ENCODE results near the gene MTHFD1.

MTHFD1 gene

DNA sequence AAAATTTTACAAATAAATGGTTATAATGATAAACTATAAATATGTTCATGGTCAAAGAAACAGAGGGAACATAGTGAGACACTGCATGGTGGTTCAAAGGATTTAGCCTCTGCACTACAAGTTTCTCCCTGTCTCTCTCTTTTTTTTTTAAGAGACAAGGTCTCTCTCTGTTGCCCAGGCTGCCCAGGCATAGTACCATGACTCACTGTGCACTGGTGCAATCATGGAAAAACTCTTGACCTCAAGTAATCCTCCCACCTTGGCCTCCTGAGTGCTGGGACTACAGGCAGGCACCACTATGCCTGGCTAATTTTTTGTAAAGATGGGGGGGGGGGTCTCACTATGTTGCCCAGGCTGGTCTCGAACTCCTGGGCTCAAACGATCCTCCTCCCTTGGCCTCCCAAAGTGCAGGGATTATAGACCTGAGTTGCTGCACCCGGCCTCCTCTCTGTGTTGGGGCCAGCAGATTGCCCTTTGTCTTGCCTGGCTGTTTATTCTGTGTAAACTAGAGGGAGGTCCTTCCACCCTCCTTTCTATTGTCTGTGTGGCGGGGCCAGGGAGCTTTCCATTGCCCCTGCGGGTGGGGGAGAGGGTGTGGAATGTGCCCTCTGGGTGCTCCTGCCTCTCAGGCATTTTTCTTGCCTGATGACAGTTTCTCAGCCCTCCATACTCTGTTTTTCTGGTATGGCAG, 22.1 kb downstream of the MTHFD1 start:
- no peak overlapping the region for H3K4me3 ChIP-seq (replicated peaks; ENCODE audit: low read depth, low read length)
- no peak for DNase-seq (ENCODE audit: extremely low read depth, insufficient read length)
- no peaks in the 10 kb centered on the region for H3K27me3 ChIP-seq (replicated peaks; ENCODE audit: control insufficient read depth, insufficient read depth, low read length)
- peaks cover 5% of the 10 kb centered on the region for H3K36me3 ChIP-seq (ENCODE audit: control insufficient read depth, insufficient read depth, low read length)
- TF ChIP-seq, protein P1, sequence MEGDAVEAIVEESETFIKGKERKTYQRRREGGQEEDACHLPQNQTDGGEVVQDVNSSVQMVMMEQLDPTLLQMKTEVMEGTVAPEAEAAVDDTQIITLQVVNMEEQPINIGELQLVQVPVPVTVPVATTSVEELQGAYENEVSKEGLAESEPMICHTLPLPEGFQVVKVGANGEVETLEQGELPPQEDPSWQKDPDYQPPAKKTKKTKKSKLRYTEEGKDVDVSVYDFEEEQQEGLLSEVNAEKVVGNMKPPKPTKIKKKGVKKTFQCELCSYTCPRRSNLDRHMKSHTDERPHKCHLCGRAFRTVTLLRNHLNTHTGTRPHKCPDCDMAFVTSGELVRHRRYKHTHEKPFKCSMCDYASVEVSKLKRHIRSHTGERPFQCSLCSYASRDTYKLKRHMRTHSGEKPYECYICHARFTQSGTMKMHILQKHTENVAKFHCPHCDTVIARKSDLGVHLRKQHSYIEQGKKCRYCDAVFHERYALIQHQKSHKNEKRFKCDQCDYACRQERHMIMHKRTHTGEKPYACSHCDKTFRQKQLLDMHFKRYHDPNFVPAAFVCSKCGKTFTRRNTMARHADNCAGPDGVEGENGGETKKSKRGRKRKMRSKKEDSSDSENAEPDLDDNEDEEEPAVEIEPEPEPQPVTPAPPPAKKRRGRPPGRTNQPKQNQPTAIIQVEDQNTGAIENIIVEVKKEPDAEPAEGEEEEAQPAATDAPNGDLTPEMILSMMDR (IDR thresholded peaks at IDR 0.05; ENCODE audit: insufficient read depth, low read length, poor library complexity, severe bottlenecking) = no peak

DNA sequence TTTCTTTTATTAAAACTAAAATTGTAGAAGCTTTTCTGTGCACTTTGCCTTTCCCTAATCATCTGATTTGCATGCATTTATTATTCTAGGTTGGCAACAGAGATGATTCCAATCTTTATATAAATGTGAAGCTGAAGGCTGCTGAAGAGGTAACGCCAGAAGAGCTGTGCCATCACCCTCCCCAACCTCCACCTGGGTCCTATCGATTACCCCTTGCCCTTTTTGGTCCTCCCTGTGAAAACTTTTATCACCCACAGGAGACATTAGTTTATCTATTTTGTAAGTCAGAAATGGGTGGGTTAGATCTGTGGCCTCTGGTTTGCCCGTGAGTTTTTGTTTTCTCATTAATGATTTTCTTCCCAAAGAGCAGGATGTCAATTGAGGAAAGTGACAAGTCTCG, 22.8 kb downstream of the MTHFD1 start:
- no peak for DNase-seq (ENCODE audit: extremely low read depth, insufficient read length)
- Histone ChIP-seq H3K4me3 (replicated peaks; ENCODE audit: low read depth, low read length) (no peak overlapping the region), H3K27me3 (replicated peaks; ENCODE audit: control insufficient read depth, insufficient read depth, low read length) (no peaks in the 10 kb centered on the region), H3K36me3 (ENCODE audit: control insufficient read depth, insufficient read depth, low read length) (peaks cover 8% of the 10 kb centered on the region)
- TF ChIP-seq, protein P1 (IDR thresholded peaks at IDR 0.05; ENCODE audit: insufficient read depth, low read length, poor library complexity, severe bottlenecking) = no peak

DNA sequence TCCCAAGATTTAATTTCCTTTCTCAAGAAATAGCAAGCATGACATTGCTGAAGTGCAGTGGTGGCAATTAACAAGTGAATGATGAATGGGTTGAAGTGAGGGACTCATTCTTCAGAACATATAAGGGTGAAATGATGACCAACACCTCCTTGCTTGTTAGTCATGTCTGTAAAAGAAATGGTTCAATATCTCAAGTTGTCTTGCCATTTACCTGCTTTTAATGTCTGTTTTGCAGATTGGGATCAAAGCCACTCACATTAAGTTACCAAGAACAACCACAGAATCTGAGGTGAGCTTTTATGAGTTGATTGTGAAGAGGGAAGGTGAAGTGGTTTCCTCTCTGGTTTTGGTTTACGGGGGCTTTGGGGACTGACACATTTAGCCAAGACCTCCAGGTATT, 24.1 kb downstream of the MTHFD1 start:
- TF ChIP-seq, protein P1 (IDR thresholded peaks at IDR 0.05; ENCODE audit: insufficient read depth, low read length, poor library complexity, severe bottlenecking) = no peak
- no peak for DNase-seq (ENCODE audit: extremely low read depth, insufficient read length)
- H3K4me3 ChIP-seq (replicated peaks; ENCODE audit: low read depth, low read length) = no peak overlapping the region
- peaks cover 11% of the 10 kb centered on the region for H3K36me3 ChIP-seq (ENCODE audit: control insufficient read depth, insufficient read depth, low read length)
- no peaks in the 10 kb centered on the region for H3K27me3 ChIP-seq (replicated peaks; ENCODE audit: control insufficient read depth, insufficient read depth, low read length)

DNA sequence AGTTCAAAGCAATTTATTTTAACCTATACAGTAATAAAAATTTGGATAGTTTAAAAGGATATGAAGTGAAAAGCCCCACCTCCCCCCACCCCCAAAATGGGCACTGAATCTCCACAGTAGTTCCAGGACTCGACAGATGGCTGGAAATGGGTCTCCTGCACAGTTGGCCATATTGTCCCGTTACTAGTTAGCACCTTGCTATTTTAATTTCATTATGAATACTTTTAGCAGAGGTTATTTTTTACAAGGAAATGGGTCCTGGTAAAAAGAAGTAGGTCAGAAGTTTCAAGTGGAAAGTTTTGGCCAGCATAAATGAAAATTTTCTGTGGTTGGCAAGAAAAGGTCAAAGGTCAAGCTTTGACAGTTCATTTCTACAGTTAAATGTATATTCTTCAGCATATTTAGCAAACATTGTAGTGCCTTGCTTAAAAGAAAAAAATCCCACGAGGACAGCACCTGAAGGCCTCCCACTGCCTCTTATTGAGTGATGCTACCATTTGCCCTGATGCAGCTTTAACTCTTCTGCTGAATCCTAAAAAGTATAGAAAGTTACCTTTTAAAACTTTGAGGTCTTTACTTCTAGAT, 28.3 kb downstream of the MTHFD1 start:
- H3K36me3 ChIP-seq (ENCODE audit: control insufficient read depth, insufficient read depth, low read length) = peaks cover 25% of the 10 kb centered on the region
- no peak for DNase-seq (ENCODE audit: extremely low read depth, insufficient read length)
- TF ChIP-seq, protein P1 (IDR thresholded peaks at IDR 0.05; ENCODE audit: insufficient read depth, low read length, poor library complexity, severe bottlenecking) = no peak
- no peaks in the 10 kb centered on the region for H3K27me3 ChIP-seq (replicated peaks; ENCODE audit: control insufficient read depth, insufficient read depth, low read length)
- no peak overlapping the region for H3K4me3 ChIP-seq (replicated peaks; ENCODE audit: low read depth, low read length)

DNA sequence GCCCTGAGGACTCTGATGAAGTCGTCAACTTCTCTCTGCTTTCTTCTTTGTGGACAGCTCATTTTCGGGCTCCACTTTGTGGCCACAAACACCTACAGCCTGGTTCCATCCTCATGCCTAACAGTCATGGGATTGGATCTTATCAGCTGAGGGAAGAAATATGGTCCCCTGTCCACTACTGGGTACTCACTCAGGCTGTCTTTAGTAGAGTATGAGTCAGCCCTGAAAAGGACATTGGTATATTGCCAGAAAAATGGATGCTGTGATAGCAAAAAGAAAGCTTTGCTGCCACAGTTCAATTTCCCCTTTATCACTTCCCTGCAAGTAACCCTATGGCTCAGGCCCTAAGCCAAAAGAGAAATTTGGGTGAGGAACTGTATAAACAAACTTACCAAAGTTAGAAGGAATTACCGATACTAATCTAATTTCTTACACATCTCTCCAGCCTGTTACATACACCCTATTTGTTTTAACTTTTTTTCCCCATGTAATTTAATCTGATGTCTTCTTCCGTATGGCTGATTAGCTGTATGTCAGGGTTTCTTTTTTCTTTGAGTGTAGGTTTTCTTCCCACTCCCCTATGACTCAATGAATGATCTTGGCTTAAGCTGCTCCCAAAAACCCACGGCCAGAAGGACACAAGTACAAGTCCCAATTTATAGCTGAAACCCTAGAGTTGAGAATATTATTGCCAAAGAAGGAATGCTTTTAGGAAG, 29.1 kb downstream of the MTHFD1 start:
- H3K27me3 ChIP-seq (replicated peaks; ENCODE audit: control insufficient read depth, insufficient read depth, low read length) = no peaks in the 10 kb centered on the region
- H3K36me3 ChIP-seq (ENCODE audit: control insufficient read depth, insufficient read depth, low read length) = peaks cover 24% of the 10 kb centered on the region
- H3K4me3 ChIP-seq (replicated peaks; ENCODE audit: low read depth, low read length) = no peak overlapping the region
- TF ChIP-seq, protein P1 (IDR thresholded peaks at IDR 0.05; ENCODE audit: insufficient read depth, low read length, poor library complexity, severe bottlenecking) = no peak
- DNase-seq (ENCODE audit: extremely low read depth, insufficient read length) = no peak
